ENCODE measurements around the gene TMEM53. TPM values are rescaled to one million over a fixed set of nuclear protein-coding genes. Genes with fewer than 3 reads are reported as not detected.

The TMEM53 gene
- polyA plus RNA-seq, 1 of the 3 experiments (the other 2 are of a cell fraction): 14.9 TPM

DNA sequence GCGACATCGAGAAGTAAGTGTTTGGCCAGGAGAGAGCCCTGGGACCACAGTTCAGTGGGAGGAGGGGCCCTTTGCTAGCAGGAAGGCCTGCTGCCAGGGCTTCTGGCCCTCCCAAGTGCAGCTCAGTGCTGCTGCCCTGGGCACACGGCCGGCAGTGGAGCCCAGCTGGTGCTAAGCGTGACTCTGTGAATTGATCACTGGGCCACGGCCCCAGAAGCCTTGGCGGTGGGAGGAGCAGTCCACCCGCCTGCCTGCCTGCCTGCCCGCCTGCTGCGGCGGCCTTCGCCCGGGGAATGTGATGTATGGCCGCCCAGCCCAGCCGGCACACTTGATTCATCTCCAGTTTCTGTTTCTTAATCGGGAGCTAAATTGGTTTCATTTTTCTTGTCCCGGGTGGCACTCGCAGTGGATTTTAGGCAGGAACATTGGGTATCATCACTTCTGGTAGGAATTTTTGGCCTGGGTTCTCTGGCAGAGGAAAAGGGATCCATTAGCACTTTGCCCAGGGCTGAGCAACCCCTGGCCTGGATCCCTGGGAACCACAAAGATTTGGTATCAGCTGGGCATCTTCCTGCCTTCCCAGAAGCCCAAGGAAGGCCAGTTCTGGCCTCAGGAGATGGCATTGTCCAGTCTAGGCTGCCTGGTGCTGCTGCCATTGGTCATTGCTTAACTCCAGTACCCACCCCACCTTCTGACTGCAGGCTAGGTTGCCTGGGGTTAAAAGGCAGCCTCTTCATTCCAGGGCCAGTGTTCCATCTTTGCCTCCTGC, 28.6 kb downstream of the TMEM53 start (continued):
- TF ChIP-seq, protein P1, sequence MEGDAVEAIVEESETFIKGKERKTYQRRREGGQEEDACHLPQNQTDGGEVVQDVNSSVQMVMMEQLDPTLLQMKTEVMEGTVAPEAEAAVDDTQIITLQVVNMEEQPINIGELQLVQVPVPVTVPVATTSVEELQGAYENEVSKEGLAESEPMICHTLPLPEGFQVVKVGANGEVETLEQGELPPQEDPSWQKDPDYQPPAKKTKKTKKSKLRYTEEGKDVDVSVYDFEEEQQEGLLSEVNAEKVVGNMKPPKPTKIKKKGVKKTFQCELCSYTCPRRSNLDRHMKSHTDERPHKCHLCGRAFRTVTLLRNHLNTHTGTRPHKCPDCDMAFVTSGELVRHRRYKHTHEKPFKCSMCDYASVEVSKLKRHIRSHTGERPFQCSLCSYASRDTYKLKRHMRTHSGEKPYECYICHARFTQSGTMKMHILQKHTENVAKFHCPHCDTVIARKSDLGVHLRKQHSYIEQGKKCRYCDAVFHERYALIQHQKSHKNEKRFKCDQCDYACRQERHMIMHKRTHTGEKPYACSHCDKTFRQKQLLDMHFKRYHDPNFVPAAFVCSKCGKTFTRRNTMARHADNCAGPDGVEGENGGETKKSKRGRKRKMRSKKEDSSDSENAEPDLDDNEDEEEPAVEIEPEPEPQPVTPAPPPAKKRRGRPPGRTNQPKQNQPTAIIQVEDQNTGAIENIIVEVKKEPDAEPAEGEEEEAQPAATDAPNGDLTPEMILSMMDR (IDR thresholded peaks at IDR 0.05): no peak
- TF ChIP-seq TCF12 (IDR thresholded peaks at IDR 0.05): no peak
- no peak for TF ChIP-seq TEAD4 (IDR thresholded peaks at IDR 0.05; ENCODE audit: borderline replicate concordance, insufficient read depth)
- TF ChIP-seq GATA2 (CRISPR knock-in tag; IDR thresholded peaks at IDR 0.05): no peak
- TF ChIP-seq POLR2AphosphoS5 (IDR thresholded peaks at IDR 0.05; ENCODE audit: low read depth, low read length): no peak
- TF ChIP-seq JUND (IDR thresholded peaks at IDR 0.05): no peak
- no peak for TF ChIP-seq NFIC (IDR thresholded peaks at IDR 0.05; ENCODE audit: borderline replicate concordance)
- TF ChIP-seq MXI1 (IDR thresholded peaks at IDR 0.05; ENCODE audit: low read depth, low read length): no peak
- TF ChIP-seq, protein P2, sequence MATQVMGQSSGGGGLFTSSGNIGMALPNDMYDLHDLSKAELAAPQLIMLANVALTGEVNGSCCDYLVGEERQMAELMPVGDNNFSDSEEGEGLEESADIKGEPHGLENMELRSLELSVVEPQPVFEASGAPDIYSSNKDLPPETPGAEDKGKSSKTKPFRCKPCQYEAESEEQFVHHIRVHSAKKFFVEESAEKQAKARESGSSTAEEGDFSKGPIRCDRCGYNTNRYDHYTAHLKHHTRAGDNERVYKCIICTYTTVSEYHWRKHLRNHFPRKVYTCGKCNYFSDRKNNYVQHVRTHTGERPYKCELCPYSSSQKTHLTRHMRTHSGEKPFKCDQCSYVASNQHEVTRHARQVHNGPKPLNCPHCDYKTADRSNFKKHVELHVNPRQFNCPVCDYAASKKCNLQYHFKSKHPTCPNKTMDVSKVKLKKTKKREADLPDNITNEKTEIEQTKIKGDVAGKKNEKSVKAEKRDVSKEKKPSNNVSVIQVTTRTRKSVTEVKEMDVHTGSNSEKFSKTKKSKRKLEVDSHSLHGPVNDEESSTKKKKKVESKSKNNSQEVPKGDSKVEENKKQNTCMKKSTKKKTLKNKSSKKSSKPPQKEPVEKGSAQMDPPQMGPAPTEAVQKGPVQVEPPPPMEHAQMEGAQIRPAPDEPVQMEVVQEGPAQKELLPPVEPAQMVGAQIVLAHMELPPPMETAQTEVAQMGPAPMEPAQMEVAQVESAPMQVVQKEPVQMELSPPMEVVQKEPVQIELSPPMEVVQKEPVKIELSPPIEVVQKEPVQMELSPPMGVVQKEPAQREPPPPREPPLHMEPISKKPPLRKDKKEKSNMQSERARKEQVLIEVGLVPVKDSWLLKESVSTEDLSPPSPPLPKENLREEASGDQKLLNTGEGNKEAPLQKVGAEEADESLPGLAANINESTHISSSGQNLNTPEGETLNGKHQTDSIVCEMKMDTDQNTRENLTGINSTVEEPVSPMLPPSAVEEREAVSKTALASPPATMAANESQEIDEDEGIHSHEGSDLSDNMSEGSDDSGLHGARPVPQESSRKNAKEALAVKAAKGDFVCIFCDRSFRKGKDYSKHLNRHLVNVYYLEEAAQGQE (IDR thresholded peaks at IDR 0.05; ENCODE audit: low read depth, low read length): no peak
- TF ChIP-seq, protein P3, sequence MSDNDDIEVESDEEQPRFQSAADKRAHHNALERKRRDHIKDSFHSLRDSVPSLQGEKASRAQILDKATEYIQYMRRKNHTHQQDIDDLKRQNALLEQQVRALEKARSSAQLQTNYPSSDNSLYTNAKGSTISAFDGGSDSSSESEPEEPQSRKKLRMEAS (IDR thresholded peaks at IDR 0.05; ENCODE audit: low read depth): no peak

DNA sequence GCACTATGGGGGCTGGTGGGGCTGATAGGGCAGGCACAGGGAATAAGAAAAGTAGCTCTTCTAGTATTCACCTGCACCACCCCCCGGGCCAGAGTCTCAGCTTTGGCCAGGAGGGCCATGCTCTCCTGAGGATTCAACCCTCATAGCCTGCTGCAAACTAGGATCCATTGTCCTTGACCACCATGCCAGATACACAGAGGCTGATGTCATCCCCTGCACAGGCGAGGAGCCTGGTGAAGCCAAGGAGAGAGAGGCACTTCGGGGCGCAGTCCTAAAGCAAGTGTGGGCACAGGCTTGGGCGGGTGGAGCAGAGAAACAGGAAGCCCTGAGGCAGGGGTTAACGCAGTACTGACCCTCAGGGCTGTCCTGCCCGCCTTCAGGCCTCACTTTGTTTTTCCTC, 29.5 kb downstream of the TMEM53 start:
- Histone ChIP-seq H3K4me1 (ENCODE audit: control insufficient read depth in 1 of 2, insufficient read depth in 2 of 2, low read depth in 1 of 2, low read length in 1 of 2) (peaks cover 0 to 46% of the 10 kb centered on the region in 2 experiments; a peak in 1 of 4 replicates), H3K9me2 (no peaks in the 10 kb centered on the region), H3F3A (replicated peaks; ENCODE audit: insufficient read depth) (no peaks in the 10 kb centered on the region), H3K9me3 (no peaks in the 10 kb centered on the region), H3K4me2 (no peak overlapping the region), H3K27me3 (ENCODE audit: insufficient read depth) (no peaks in the 10 kb centered on the region), H3K79me2 (ENCODE audit: insufficient read depth) (no peaks in the 10 kb centered on the region), H3K36me3 (replicated peaks in 1 of 2; ENCODE audit: control insufficient read depth in 1 of 2, insufficient read depth in 2 of 2, low read length in 1 of 2) (peaks cover 7 to 85% of the 10 kb centered on the region in 2 experiments), H3K9ac (no peak overlapping the region), H2AFZ (ENCODE audit: low read depth) (no peak overlapping the region), H3K27ac (ENCODE audit: low read depth in 2 of 2, low read length in 1 of 2) (no peak overlapping the region), H3K4me3 (ENCODE audit: low read depth in 2 of 2, low read length in 1 of 2) (no peak overlapping the region), H4K20me1 (ENCODE audit: insufficient read depth) (no peaks in the 10 kb centered on the region)
- DNase-seq: no peak
- ChIA-PET CTCF (no interaction called here), POLR2A (no interaction called here)
- 92% methylated on average over 3 of the region's 7 CpGs for WGBS (ENCODE audit: low lambda C conversion rate)
- TF ChIP-seq, protein P2 (IDR thresholded peaks at IDR 0.05; ENCODE audit: low read depth, low read length): no peak
- TF ChIP-seq JUND (IDR thresholded peaks at IDR 0.05) (no peak), GATA2 (CRISPR knock-in tag; IDR thresholded peaks at IDR 0.05) (no peak), GABPA (IDR thresholded peaks at IDR 0.05; ENCODE audit: low read depth) (no peak), SIN3A (IDR thresholded peaks at IDR 0.05; ENCODE audit: borderline replicate concordance, low read depth, low read length) (no peak), RCOR1 (IDR thresholded peaks at IDR 0.05; ENCODE audit: low read length) (no peak), NFIC (IDR thresholded peaks at IDR 0.05; ENCODE audit: borderline replicate concordance) (no peak)
- TF ChIP-seq, protein P4, sequence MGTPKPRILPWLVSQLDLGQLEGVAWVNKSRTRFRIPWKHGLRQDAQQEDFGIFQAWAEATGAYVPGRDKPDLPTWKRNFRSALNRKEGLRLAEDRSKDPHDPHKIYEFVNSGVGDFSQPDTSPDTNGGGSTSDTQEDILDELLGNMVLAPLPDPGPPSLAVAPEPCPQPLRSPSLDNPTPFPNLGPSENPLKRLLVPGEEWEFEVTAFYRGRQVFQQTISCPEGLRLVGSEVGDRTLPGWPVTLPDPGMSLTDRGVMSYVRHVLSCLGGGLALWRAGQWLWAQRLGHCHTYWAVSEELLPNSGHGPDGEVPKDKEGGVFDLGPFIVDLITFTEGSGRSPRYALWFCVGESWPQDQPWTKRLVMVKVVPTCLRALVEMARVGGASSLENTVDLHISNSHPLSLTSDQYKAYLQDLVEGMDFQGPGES (IDR thresholded peaks at IDR 0.05; ENCODE audit: low read depth, low read length): no peak
- TF ChIP-seq, protein P5, sequence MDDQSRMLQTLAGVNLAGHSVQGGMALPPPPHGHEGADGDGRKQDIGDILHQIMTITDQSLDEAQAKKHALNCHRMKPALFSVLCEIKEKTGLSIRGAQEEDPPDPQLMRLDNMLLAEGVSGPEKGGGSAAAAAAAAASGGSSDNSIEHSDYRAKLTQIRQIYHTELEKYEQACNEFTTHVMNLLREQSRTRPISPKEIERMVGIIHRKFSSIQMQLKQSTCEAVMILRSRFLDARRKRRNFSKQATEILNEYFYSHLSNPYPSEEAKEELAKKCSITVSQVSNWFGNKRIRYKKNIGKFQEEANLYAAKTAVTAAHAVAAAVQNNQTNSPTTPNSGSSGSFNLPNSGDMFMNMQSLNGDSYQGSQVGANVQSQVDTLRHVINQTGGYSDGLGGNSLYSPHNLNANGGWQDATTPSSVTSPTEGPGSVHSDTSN (IDR thresholded peaks at IDR 0.05): no peak
- TF ChIP-seq, protein P6, sequence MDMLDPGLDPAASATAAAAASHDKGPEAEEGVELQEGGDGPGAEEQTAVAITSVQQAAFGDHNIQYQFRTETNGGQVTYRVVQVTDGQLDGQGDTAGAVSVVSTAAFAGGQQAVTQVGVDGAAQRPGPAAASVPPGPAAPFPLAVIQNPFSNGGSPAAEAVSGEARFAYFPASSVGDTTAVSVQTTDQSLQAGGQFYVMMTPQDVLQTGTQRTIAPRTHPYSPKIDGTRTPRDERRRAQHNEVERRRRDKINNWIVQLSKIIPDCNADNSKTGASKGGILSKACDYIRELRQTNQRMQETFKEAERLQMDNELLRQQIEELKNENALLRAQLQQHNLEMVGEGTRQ (IDR thresholded peaks at IDR 0.05; ENCODE audit: borderline replicate concordance, low read depth, low read length): no peak
